Measurements from ENCODE around the gene PHF2.

DNA sequence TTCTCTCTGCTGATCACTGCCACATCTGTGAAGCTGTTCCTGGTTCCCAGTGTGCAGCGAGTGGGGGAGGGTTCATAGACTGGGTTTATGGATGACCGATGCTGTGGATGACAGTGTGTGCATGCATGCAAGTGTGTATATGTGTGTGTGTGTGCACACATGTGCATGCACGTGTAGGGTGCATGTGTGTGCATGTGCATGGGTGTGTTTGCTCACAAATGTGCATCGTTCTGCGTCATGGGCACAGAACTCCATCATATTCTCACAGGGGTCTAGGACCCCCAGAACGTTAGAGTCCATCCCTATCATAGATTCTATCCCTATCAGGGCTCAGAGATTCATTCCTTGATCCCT is 134.0 kb downstream of the PHF2 start:
- TF ChIP-seq EZH2phosphoT487 (IDR thresholded peaks at IDR 0.05; ENCODE audit: insufficient read depth, low read depth) (no peak), EZH2 (IDR thresholded peaks at IDR 0.05; ENCODE audit: insufficient read depth, poor library complexity, severe bottlenecking) (no peak)
